Inferior parietal cortex (tissue), 1 donor: ENCODE results near the gene ZNF28.
"Not testable (repeated sequence)": the region's sequence is repeated elsewhere in the genome, so short reads cannot be mapped to it uniquely, and the experiment has no call there.

ENCODE experiments used
- DNase-seq: peaks from one replicate; pipeline ENCODE4 v3.0.0-alpha.2; 2016; ENCODE audit errors: extremely low spot score

ZNF28 gene

DNA sequence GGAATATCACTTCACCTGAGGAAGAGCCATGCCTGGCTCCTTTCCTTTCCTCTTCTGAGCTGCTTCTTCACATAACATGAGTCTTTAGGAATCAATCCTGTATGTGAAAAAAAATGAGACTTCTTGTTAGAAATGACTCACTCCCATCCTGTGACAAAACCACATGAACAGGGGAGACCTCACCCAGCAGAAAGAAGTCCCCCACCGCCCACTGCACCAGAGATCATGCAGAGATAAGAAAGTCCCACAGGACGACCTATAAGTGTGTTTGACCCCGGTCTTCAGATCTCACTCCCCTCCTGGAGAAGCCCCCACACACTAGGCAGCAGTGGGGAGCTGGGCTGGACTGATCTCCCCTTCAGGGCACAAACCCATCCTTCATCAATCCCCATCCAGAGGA, 42.6 kb downstream of the ZNF28 start:
- no peak for DNase-seq

DNA sequence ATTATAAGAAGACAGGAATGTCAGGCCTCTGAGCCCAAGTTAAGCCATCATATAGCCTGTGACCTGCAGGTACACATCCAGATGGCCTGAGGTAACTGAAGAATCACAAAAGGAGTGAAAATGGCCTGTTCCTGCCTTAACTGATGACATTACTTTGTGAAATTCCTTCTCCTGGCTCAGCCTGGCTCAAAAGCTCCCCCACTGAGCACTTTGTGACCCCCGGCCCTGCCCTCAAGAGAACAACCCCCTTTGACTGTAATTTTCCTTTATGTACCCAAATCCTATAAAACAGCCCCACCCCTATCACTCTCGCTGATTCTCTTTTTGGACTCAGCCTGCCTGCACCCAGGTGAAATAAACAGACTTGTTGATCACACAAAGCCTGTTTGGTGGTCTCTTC, 65.0 kb downstream of the ZNF28 start:
- not testable (repeated sequence) for DNase-seq

DNA sequence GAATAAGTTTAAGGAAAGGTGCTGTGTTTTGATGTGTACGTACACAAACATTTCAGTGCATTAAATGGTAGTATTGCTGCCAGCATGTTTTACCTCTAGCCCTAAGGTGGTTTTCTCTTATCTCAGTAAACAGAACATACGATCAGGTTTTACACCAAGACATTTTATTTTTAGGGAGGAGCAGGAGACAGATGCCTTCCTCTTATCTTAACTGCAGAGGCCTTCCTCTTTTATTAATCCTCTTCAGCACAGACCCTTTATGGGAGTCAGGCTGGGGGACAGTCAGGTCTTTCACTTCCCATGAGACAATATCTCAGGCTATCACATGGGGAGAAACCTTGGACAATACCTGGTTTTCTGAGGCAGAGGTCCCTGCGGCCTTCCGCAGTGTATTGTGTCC, 71.7 kb downstream of the ZNF28 start:
- DNase-seq, result no peak

DNA sequence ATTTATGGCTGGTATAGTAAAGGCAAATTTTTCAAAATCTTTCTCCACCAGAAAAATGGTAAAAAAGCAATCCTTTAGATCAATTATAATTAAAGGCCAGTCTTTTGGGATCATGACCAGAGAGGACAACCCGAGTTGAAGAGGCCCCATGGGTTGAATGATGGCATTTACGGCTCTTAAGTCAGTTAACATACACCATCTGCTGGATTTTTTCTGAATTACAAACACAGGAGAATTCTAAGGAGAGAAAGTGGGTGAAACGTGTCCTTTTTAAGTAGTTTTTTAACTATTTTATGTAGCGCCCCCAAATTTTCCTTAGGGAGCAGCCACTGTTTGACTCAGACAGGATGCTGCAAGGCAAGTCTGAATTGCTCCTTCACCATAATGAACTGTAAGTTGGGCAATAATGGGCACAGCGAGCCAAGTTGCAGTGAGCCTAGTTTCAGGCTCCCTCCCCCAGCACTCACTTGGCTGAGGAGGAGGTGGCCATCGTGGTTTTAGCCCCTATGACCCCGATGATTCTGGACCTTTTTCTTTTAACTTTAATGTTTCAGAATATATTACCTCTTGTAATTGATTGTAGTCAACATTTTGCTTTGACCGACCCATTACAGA, 73.0 kb downstream of the ZNF28 start:
- DNase-seq, result peak; percentile 65
